Lung (tissue), 12 donors: ENCODE results near the gene FAM114A1. TPM values are rescaled to one million over a fixed set of nuclear protein-coding genes. Genes with fewer than 3 reads are reported as not detected.
A peak's percentile ranks its signal among the peaks of the same experiment; 100 is the strongest.

Source experiments
- ATAC-seq: fragments of 200-7000 bp; cut with Tn5 transposase; one replicate; pipeline ENCODE4 v1.9.1; 2020; ENCODE audit warnings: moderate number of reproducible peaks; ENCODE audit not compliant: insufficient read depth, low FRiP score
- DNase-seq, 3 donors: peaks; one replicate each; pipeline ENCODE4 v3.0.0-alpha.2; 2013 to 2017
- H3K27ac ChIP-seq, 2 donors: one replicate each; pipeline ENCODE4 v1.5.1; 2013; ENCODE audit warnings: mild to moderate bottlenecking in 2 of 2, moderate library complexity in 2 of 2, control low read depth in 1 of 2, inconsistent platforms in 1 of 2, low read depth in 1 of 2, low read length in 1 of 2
- H3K27me3 ChIP-seq, 3 donors: one replicate each; pipeline ENCODE4 v1.5.1; 2013; ENCODE audit warnings: low read length in 2 of 3; ENCODE audit not compliant: control insufficient read depth in 3 of 3, insufficient read depth in 3 of 3
- H3K36me3 ChIP-seq, 4 donors: one replicate each; pipeline ENCODE4 v1.5.1; 2013; ENCODE audit warnings: low read length in 4 of 4, mild to moderate bottlenecking in 1 of 4, moderate library complexity in 1 of 4; ENCODE audit not compliant: control insufficient read depth in 4 of 4, insufficient read depth in 4 of 4
- H3K4me1 ChIP-seq, 5 donors: one replicate each; pipeline ENCODE4 v1.5.1; 2013; ENCODE audit warnings: low read length in 5 of 5, mild to moderate bottlenecking in 2 of 5, moderate library complexity in 1 of 5; ENCODE audit not compliant: control insufficient read depth in 5 of 5, insufficient read depth in 5 of 5
- H3K4me3 ChIP-seq: one replicate; pipeline ENCODE4 v1.5.1; 2013; ENCODE audit warnings: mild to moderate bottlenecking, control low read depth, moderate library complexity
- H3K9ac ChIP-seq, 2 donors: one replicate each; pipeline ENCODE4 v1.5.1; 2013; ENCODE audit warnings: low read length in 2 of 2, control low read depth in 1 of 2; ENCODE audit not compliant: insufficient read depth in 1 of 2
- H3K9me3 ChIP-seq, 4 donors: one replicate each; pipeline ENCODE4 v1.5.1; 2013; ENCODE audit warnings: low read length in 3 of 4, mild to moderate bottlenecking in 1 of 4, moderate library complexity in 1 of 4; ENCODE audit not compliant: control insufficient read depth in 4 of 4, insufficient read depth in 3 of 4
- WGBS, 2 donors: extraction: QIAGEN DNeasy Blood & Tissue Kit; methylation state at CpG; one replicate each; pipeline ENCODE4 v1.1.7; 2013; 5-methylcytosine and 5-hydroxymethylcytosine counted together
- polyA plus RNA-seq, 2 donors: library from polyadenylated mRNA; stranded (reverse); fragments of 200-250 nt; gene quantifications; one replicate each; pipeline ENCODE4 v1.2.1, GENCODE V29; 2013
- total RNA-seq, 2 donors: library from RNA; depleted of rRNA in 1 of 2; stranded (reverse); fragments of >200 nt in 1 of 2; gene quantifications; one replicate each; pipeline ENCODE4 v1.2.1, GENCODE V29; 2014 to 2021
- TF ChIP-seq, protein P1 (sequence below): IDR thresholded peaks from 2 replicates; pipeline ENCODE4 v1.5.1; 2012; ENCODE audit warnings: mild to moderate bottlenecking; ENCODE audit errors: control extremely low read depth, extremely low read depth
- donor health status: control.
- donor health status: control.
- donor health status: Bipolar disorder and iron deficiency.
- donor health status: healthy.
- donor health status: DM: yes; HTN: yes; CAD: no.

The FAM114A1 gene
- total and polyA plus RNA-seq, 4 donors, result 9.5 to 70.0 (median 36.3) TPM

DNA sequence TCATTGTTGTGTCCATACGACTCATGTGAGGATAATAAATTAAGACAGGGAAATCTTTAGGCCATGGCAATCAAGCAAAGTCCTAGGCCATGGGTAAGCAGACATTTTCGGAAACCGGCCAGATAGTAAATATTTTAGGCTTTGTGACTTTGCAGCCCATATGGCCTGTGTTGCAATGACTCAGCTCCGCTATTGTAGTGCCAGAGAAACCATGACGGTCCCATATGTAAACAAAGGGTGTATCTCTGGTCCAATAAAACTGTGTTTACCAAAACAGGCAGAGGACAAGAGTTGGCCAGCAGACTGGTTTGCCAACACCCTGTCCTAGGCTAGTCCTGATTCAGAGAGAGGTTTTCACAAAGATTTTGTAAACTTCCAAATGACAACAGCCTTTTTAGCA lies 5.0 kb downstream of the FAM114A1 start:
- Histone ChIP-seq H3K9ac (peak overlapping the region in 1 of 2 donors; percentile 20), H3K27ac (peak overlapping the region in 1 of 2 donors; percentile 67), H3K36me3 (peaks cover 2 to 20% (median 9%) of the 10 kb centered on the region in 4 donors), H3K4me3 (no peak overlapping the region), H3K4me1 (peaks cover 0 to 33% (median 8%) of the 10 kb centered on the region in 5 donors), H3K27me3 (no peaks in the 10 kb centered on the region), H3K9me3 (no peaks in the 10 kb centered on the region)
- TF ChIP-seq, protein P1, sequence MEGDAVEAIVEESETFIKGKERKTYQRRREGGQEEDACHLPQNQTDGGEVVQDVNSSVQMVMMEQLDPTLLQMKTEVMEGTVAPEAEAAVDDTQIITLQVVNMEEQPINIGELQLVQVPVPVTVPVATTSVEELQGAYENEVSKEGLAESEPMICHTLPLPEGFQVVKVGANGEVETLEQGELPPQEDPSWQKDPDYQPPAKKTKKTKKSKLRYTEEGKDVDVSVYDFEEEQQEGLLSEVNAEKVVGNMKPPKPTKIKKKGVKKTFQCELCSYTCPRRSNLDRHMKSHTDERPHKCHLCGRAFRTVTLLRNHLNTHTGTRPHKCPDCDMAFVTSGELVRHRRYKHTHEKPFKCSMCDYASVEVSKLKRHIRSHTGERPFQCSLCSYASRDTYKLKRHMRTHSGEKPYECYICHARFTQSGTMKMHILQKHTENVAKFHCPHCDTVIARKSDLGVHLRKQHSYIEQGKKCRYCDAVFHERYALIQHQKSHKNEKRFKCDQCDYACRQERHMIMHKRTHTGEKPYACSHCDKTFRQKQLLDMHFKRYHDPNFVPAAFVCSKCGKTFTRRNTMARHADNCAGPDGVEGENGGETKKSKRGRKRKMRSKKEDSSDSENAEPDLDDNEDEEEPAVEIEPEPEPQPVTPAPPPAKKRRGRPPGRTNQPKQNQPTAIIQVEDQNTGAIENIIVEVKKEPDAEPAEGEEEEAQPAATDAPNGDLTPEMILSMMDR, result no peak
- DNase-seq, result peak; percentile 46 to 82 (median 79)
- no peak for ATAC-seq
- 71 to 77% methylated on average over 5 of the region's 5 CpGs for whole genome bisulfite sequencing, 2 donors

DNA sequence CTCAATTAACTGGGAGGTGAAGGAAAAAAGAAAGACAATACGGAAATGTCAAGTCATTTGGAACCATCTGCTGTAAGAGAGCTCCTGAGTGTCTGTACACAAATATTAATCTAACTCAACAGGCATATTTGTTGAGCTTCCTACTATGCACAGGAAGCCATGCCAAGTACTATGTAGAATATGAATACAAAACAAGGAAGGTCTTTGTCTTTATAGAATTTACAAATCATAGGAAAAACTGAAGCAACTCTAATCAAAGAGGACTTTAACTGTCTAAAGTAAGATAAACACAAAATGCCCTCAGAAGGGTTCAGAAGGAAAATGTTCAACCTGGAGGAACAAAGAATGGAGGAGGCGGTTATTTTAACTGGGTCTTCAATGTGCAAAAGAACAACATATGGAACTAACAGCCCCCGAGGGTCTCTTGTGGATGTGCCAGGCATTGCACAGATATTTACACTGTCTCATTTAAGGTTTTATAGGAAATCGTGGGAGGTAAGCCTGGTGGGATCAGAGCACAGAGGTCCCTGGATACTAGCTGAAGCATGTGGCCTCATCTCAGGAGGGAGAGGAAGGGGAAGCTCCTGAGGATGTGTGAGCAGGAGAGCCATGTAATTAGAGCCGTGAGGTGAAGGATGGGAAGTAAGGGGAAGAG lies 5.8 kb downstream of the FAM114A1 start:
- TF ChIP-seq, protein P1, result no peak
- peaks cover 0 to 30% (median 8%) of the 10 kb centered on the region in 5 donors for H3K4me1 ChIP-seq
- H3K27ac ChIP-seq, result peak overlapping the region in 1 of 2 donors; percentile 60
- peaks cover 2 to 20% (median 12%) of the 10 kb centered on the region in 4 donors for H3K36me3 ChIP-seq
- H3K4me3 ChIP-seq, result no peak overlapping the region
- 61% methylated on average over 5 of the region's 5 CpGs for WGBS, 2 donors
- no peaks in the 10 kb centered on the region for H3K27me3 ChIP-seq
- peak in 2 of 3 donors; percentile 20 to 29 for DNase-seq
- no peak for ATAC-seq
- no peaks in the 10 kb centered on the region for H3K9me3 ChIP-seq
- H3K9ac ChIP-seq, result peak overlapping the region in 1 of 2 donors; percentile 20

DNA sequence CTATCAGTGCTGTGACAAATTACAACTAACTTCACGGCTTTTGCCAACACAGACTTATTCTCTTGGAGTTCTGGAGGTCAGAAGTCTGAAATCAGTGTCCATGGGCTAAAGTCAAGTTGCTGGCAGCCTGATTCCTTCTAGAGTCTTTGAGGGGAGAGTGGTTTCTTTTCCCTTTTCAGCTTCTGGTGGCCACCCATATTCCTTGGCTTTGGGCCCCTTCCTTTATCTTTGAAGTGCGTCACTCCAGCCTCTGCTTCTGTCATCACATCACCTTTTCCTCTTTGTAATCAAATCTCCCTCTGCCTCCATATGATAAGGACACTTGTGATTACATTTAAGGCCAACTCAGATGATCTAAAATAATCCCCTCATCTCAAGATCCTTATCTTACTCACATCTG lies 9.0 kb downstream of the FAM114A1 start:
- WGBS, 2 donors, result 84 to 93% methylated on average over 2 of the region's 2 CpGs
- Histone ChIP-seq H3K27ac (no peak overlapping the region), H3K9me3 (no peaks in the 10 kb centered on the region), H3K27me3 (no peaks in the 10 kb centered on the region), H3K4me1 (peaks cover 0 to 19% (median 5%) of the 10 kb centered on the region in 5 donors), H3K4me3 (no peak overlapping the region), H3K9ac (no peak overlapping the region), H3K36me3 (peaks cover under 1 to 31% (median 21%) of the 10 kb centered on the region in 4 donors)
- no peak for DNase-seq
- no peak for ATAC-seq
- TF ChIP-seq, protein P1, result no peak

DNA sequence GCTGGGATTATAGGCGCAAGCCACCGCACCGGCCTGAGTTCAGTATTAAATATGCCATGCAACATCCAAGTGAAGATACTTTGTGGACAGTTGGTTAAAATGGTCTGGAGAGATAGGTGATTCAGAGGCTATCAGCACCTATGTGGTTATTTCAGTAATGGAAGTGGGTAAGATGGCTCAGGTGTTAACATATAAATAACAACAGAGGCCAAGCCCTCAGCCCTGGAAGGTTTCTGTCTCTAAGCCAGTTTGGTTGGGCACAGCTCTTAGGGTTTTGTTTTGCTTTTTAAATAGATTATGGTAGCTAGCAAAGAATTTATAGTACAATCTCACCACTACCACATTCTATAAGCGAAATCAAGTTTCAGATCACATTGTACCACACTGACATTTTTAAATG lies 16.6 kb downstream of the FAM114A1 start:
- no peak for DNase-seq
- peaks cover 0 to 29% (median 10%) of the 10 kb centered on the region in 4 donors for H3K36me3 ChIP-seq
- H3K9me3 ChIP-seq, result no peaks in the 10 kb centered on the region
- H3K4me3 ChIP-seq, result no peak overlapping the region
- ATAC-seq, result no peak
- no peaks in the 10 kb centered on the region for H3K4me1 ChIP-seq
- TF ChIP-seq, protein P1, result no peak
- no peaks in the 10 kb centered on the region for H3K27me3 ChIP-seq
- WGBS, 2 donors, result 97 to 99% methylated on average over 4 of the region's 4 CpGs
- no peak overlapping the region for H3K9ac ChIP-seq
- no peak overlapping the region for H3K27ac ChIP-seq
